RWPE2 (cell line): ENCODE measurements around the gene LTA4H.

Experiments
- ATAC-seq: fragments of 200-7000 bp; cut with Tn5 transposase; 3 replicates; pipeline ENCODE4 v1.9.1; 2021; ENCODE audit warnings: low read depth
- DNase-seq: peaks from one replicate; pipeline ENCODE4 v3.0.0-alpha.2; 2020; ENCODE audit warnings: low spot score
- H3K27ac ChIP-seq: fragments of 450-650 bp; 2 replicates; pipeline ENCODE4 v1.5.1; 2017; ENCODE audit warnings: mild to moderate bottlenecking; ENCODE audit not compliant: poor library complexity, severe bottlenecking
- H3K27me3 ChIP-seq: fragments of 250-450 bp; sonication (Bioruptor Pico); 2 replicates; pipeline ENCODE4 v1.5.1; 2021; ENCODE audit warnings: mild to moderate bottlenecking, moderate library complexity; ENCODE audit not compliant: insufficient read depth, poor library complexity, severe bottlenecking
- H3K36me3 ChIP-seq: fragments of 250-450 bp; sonication (Bioruptor Pico); 2 replicates; pipeline ENCODE4 v1.5.1; 2020; ENCODE audit warnings: low read depth, mild to moderate bottlenecking, moderate library complexity
- H3K4me1 ChIP-seq: fragments of 250-450 bp; sonication (Bioruptor Pico); 2 replicates; pipeline ENCODE4 v1.5.1; 2021; ENCODE audit warnings: mild to moderate bottlenecking, moderate library complexity; ENCODE audit not compliant: insufficient read depth, poor library complexity, severe bottlenecking
- H3K4me3 ChIP-seq: fragments of 250-450 bp; sonication (Bioruptor Pico); 2 replicates; pipeline ENCODE4 v1.5.1; 2021; ENCODE audit warnings: mild to moderate bottlenecking, moderate library complexity; ENCODE audit not compliant: severe bottlenecking
- H3K9me3 ChIP-seq: fragments of 250-450 bp; sonication (Bioruptor Pico); 2 replicates; pipeline ENCODE4 v1.5.1; 2021; ENCODE audit warnings: mild to moderate bottlenecking, moderate library complexity; ENCODE audit not compliant: severe bottlenecking
- TF ChIP-seq, protein P1 (sequence below): fragments of 450-650 bp; IDR thresholded peaks from one replicate; pipeline ENCODE4 v1.5.1; 2017; ENCODE audit warnings: mild to moderate bottlenecking, moderate library complexity; ENCODE audit not compliant: poor library complexity, severe bottlenecking

The LTA4H gene

DNA sequence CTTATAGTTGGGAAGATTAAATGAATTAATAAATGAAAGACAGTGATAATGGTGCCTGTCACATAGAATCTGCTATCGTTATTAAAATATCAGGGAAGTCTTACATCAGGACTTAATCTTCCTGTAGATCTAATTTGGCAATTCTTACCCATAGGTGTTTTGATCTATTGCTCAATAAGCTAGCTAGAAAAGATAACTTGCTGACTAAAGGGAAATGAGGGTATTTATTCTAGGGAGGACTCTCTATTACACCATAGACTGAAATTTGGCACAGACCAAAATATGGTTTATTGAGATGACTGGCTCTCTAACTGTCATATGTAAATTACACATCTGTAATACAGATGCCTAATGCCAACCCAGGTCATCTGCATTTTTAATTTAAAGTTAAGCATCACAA, 50.7 kb downstream of the LTA4H start:
- Histone ChIP-seq H3K27me3 (no peaks in the 10 kb centered on the region), H3K4me3 (no peak overlapping the region), H3K27ac (no peak overlapping the region), H3K4me1 (no peaks in the 10 kb centered on the region), H3K36me3 (no peaks in the 10 kb centered on the region), H3K9me3 (no peaks in the 10 kb centered on the region)
- ATAC-seq: no peak
- TF ChIP-seq, protein P1, sequence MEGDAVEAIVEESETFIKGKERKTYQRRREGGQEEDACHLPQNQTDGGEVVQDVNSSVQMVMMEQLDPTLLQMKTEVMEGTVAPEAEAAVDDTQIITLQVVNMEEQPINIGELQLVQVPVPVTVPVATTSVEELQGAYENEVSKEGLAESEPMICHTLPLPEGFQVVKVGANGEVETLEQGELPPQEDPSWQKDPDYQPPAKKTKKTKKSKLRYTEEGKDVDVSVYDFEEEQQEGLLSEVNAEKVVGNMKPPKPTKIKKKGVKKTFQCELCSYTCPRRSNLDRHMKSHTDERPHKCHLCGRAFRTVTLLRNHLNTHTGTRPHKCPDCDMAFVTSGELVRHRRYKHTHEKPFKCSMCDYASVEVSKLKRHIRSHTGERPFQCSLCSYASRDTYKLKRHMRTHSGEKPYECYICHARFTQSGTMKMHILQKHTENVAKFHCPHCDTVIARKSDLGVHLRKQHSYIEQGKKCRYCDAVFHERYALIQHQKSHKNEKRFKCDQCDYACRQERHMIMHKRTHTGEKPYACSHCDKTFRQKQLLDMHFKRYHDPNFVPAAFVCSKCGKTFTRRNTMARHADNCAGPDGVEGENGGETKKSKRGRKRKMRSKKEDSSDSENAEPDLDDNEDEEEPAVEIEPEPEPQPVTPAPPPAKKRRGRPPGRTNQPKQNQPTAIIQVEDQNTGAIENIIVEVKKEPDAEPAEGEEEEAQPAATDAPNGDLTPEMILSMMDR: no peak
- no peak for DNase-seq

DNA sequence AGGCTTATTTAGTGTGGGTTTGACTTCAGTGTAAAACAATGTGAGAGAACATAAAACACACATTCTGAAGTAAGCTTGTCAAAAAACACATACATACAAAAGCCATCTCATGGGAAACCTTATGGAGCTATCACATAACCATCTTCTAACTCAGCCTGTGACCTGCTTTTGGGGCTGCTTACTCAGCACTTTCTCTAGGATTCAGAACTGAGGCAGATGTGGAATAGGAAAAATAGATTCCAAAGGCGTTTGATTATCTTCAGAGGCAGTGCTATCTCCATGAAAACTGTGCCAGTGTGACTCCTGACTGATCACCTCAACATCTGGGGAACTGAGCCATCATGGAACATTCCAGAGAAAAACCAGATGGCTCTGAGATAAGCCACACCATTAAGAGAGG, 52.8 kb downstream of the LTA4H start:
- TF ChIP-seq, protein P1: no peak
- H3K9me3 ChIP-seq: no peaks in the 10 kb centered on the region
- H3K36me3 ChIP-seq: no peaks in the 10 kb centered on the region
- H3K4me1 ChIP-seq: no peaks in the 10 kb centered on the region
- H3K27ac ChIP-seq: no peak overlapping the region
- no peak overlapping the region for H3K4me3 ChIP-seq
- no peaks in the 10 kb centered on the region for H3K27me3 ChIP-seq
- no peak for DNase-seq
- ATAC-seq: no peak

DNA sequence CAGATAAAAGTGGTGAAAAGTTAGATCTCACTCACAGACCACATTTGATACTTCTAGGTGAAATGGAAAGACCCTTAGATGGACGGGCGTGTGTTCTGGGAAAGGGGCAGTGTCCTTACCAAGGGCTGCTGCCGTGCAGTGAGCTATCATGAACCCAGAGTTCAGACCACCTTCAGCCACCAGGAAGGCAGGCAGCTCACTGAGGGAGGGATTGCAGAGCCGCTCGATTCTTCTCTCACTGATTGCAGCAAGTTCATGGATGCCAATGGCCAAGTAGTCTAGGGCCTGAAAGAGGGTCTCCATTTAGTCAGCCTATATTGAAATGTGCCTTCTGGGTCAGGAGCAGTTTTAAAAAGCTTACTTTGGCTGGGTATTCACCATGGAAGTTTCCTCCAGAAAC, 55.0 kb downstream of the LTA4H start:
- no peaks in the 10 kb centered on the region for H3K36me3 ChIP-seq
- no peaks in the 10 kb centered on the region for H3K27me3 ChIP-seq
- no peak overlapping the region for H3K4me3 ChIP-seq
- no peak overlapping the region for H3K27ac ChIP-seq
- no peak for ATAC-seq
- no peaks in the 10 kb centered on the region for H3K4me1 ChIP-seq
- DNase-seq: no peak
- TF ChIP-seq, protein P1: no peak
- H3K9me3 ChIP-seq: no peaks in the 10 kb centered on the region

DNA sequence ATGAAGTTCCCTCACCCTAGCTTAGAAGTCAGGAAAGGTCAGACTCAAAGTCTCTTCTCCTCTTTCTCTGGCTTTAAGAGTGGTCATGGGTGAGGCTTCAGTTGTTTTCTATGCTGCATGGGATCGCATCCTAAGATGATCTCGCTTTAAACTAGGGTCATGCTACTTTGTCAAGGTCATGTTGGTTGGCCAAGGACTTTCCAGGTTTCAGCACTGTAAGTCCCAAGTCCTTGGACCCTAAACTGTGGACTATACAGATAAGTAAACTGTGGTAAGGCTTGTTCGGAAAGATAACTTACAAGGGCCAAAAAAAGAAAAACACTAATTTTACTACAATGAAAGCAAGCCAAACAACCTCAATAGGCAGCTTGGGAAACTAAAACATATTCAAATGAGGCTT, 56.6 kb downstream of the LTA4H start:
- Histone ChIP-seq H3K27ac (no peak overlapping the region), H3K27me3 (no peaks in the 10 kb centered on the region), H3K4me3 (no peak overlapping the region), H3K9me3 (no peaks in the 10 kb centered on the region), H3K36me3 (no peaks in the 10 kb centered on the region), H3K4me1 (no peaks in the 10 kb centered on the region)
- ATAC-seq (no peak), DNase-seq (no peak)
- TF ChIP-seq, protein P1: no peak

DNA sequence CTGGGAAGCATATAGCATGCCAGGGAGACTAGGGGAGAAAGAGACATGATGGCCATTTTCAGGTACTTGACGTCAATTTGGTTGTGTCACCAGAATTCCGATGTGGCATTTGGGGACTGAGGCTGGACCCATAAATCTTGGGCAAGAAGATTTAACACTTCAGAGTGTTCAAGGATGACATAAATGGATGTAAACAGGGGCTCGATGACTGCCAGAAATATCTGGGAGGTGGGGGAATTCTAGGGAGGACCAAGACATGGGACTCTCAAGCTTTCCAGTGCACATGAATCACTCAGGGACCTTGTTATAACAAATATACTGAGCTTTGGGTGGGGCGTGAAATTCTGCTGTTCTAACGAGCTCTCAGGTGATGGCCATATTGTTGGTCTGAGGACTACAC, 57.0 kb downstream of the LTA4H start:
- no peak for DNase-seq
- Histone ChIP-seq H3K36me3 (no peaks in the 10 kb centered on the region), H3K4me1 (no peaks in the 10 kb centered on the region), H3K27ac (no peak overlapping the region), H3K27me3 (no peaks in the 10 kb centered on the region), H3K9me3 (no peaks in the 10 kb centered on the region), H3K4me3 (no peak overlapping the region)
- ATAC-seq: no peak
- TF ChIP-seq, protein P1: no peak
